Measurements from ENCODE around the gene PDE1A.

The PDE1A gene

DNA sequence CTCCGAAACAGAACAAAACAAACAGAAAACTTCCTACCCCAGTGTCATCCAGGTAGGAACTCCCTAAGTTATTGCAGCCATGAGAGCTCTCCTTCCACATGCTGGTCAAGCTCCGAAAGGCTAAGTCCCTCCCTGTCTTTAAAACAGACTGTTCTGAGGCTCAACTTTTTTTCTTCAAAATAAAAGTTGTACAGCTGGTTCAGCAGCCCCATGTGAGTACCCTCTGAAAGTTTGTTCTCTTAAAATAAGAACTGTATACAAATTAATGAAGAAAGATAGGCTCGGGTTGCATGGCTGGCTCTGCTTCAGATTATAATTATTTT lies at the start of gene PDE1A:
Gene PDE1A (minus strand): TSS at position 119 of the 323 bp plus-strand sequence.
- DNase-seq: no peak

DNA sequence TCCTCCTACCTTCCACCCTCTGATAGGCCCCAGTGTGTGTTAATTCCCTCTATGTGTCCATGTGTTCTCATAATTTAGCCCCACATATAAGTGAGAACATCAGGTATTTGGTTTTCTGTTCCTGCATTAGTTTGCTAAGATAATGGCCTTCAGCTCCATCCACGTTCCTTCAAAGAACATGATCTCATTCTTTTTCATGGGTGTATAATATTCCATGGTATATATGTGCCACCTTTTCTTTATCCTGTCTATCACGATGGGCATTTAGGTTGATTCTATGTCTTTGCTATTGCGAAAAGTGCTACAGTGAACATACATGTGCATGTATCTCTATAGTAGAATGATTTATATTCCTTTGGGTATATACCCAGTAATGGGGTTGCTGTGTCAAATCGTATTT lies 46.8 kb upstream of the PDE1A start:
- DNase-seq: no peak

- DNase-seq: no peak
Measured at GRCh38 chr2:182463760-182464159, 36.9 kb upstream of the PDE1A start.

DNA sequence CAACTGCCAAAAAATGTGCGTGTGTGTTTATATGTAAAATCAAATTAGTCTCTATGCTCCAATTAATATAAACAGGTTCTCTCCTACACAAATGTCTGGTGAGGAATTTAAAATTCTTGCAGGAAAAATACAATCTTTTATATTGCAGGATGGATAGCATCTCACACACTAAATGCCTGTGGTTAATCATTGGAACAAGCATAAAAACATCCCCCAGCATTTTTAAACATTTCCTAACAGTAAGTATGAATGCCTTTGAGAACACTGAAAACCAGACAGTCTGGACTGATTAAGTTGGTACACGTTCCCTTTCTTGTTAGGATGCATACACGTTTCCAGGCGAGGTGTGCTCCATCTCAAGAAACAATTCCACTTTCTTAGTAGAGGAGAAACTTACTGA lies 29.9 kb upstream of the PDE1A start:
- DNase-seq: no peak

- no peak for DNase-seq
Measured at GRCh38 chr2:182452456-182452990, 25.7 kb upstream of the PDE1A start.

DNA sequence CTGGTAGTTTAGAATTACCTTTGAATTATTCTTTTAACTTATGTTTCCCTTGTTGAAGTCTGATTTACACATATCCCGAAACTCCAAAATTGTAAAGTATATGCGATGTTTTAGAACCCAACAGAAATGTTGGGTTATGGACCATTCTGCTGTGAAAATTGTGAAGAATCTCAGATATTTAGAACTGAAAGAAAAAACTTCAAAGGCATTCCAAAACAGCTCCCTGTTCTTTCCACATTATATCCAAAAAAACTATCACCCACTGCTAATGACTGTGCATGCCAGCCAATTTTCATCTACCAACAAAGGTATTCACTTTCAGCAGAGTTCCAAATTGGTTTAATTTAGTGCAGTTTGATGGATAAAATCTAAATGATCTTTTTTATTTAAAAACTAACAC lies 21.5 kb upstream of the PDE1A start:
- no peak for DNase-seq

- no peak for DNase-seq
Measured at GRCh38 chr2:182447863-182448262, 21.0 kb upstream of the PDE1A start.

GRCh38 chr2:182447163-182447562 lies 20.3 kb upstream of the PDE1A start:
- no peak for DNase-seq

- no peak for DNase-seq
Measured at GRCh38 chr2:182446087-182446486, 19.3 kb upstream of the PDE1A start.

GRCh38 chr2:182445391-182445965 lies 18.6 kb upstream of the PDE1A start:
- DNase-seq: no peak

DNA sequence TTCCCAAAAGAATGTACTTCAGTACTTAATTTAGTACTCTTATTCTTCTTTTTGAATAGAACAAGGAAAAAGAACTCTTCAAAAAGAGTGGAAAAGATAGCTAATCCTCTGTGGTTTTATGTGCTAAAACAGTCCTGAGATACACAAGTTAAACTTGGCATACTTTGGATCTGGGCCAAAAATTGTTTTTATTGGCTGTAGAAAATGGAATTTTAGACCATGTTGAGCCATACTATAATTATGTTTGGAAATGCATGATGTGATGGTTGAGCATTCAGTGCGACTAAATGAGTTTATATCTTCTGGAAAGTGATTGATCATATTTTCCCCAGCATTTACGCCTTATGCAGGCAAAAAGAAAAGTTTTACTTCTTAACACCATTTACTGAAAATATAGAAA lies 18.0 kb upstream of the PDE1A start:
- no peak for DNase-seq

GRCh38 chr2:182444170-182444569 lies 17.3 kb upstream of the PDE1A start:
- no peak for DNase-seq

GRCh38 chr2:182436252-182436651 lies 9.4 kb upstream of the PDE1A start:
- no peak for DNase-seq

DNA sequence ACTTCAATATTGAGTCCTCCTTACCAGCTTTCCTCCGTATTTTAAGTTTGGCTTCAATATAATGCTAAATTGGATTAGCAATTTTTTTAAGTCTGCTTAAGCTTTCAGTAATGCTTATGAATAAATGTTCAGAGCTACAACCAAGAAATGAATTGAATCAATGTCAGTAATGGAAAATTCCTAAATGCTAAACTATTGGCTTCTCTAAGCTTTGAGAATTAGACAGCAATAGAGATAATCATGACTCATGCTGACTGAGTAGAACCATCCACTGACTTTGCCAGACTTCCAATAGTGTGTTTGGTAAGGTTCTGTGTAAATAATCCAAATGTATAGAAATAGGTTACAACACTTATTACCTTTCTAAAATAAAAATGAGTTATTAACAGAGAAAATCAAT lies 8.9 kb upstream of the PDE1A start:
- no peak for DNase-seq

DNA sequence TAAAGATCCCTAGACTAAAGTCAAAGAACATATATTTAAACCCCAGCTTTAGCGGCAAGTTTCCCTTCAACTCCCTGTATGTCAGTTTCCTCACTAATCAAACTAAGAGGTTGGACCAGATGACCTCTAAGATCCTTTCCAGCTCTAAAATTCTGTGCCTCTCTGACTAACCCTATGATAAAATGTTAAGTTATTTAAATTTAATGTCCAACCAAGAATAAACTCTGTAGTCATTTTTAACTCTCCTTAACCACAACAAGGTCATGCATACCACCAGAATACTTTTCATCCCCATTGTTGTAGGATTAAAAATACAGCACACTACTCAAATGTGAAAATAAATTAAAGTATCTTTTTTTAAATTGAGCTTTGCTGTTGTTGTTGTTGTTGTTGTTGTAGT lies 5.2 kb upstream of the PDE1A start:
- DNase-seq: no peak

DNA sequence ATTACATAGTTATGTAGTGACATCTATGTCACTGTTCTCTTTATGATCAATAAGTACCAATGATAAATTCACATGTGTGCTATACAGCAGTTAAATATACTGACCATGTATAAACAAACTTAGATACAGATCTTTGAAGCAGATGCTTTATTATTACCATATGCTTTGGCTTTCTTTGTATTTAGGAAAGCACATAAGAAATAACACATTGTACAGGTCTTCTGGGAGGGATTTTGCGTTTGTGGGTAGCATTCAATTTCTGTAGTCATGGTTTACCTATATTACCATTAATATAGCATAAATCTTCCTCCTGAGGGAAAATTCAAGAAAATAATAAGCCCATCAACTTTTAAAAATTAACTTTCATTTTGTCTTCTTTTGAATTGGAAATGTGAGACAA lies 1.6 kb upstream of the PDE1A start:
- DNase-seq: no peak

DNA sequence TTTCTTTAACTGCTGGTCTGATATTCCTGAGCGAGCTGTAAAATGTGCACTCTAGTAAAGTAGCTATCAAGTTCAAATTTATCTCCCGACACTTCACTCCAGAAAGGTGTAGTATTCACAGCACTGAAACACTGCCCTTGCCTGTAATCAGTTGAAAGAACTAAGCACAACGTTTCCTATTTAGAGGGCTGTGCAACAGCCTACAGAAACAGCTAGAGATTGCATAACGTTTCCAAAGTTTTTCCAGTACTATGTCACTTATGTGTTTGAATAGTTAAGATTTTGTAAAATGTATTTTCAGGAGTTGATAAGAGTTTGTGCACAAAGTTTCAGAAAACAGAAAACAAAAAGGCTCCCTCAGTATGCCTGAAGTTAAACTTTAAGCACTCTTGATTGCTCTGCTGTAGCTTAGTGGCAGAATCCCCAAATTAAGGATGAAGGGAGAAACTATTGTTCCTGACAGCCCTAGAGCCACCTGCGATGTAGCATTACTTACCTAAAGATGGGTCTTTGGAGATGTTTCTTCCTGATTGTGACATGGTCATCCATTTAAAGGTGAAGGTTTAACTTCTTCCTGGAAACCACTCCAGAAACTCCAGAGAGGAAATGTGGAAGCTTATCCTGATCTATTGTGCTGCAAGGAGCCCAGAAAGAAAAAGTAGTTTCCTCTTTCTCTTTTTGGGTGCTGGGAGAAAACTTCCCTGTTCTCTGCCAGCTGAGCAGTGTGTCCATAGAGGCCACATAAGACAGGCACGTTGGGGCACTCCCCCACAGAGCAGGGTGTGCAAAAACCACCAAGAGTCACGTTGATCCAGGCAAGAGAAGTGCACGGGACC lies 536 bp downstream of the PDE1A start:
- DNase-seq: no peak

- no peak for DNase-seq
Measured at GRCh38 chr2:182422864-182423263, 4.0 kb downstream of the PDE1A start.

DNA sequence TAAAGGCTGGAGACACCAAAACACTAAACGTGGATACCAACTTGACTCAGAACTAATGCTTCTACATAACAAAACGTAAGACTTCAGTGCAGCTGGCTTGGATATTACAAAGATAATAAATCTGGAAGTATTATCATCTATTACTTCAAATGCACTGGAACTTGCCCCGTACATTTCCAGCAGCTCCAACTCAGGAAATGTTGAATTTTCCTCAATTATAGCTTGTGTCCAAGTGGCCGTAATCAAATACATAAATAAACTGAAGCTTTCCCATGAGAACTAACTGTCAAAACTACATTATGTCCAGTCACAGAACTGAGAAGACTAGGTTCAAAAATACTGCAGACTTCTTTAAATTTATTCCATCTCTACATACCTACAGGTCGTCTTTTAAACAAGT lies 6.2 kb downstream of the PDE1A start:
- DNase-seq: no peak

DNA sequence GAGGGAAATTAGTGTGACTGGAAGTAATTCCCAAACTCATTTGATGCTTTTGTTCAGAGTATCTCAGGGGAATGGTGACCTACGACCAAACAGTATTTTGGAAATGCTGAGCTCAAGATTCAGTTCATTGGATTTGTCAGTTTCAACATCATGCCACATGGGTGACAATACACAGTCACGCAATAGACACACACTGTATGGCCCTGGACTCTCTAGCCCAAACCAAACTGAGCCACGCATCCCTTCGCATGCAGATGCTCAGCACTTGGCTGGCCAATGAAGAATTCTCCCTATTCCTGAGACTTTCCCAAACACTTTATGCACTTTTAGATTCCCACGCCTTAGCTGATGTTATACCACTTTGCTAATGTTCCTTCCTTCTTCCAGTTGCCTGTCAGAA lies 10.0 kb downstream of the PDE1A start:
- no peak for DNase-seq

DNA sequence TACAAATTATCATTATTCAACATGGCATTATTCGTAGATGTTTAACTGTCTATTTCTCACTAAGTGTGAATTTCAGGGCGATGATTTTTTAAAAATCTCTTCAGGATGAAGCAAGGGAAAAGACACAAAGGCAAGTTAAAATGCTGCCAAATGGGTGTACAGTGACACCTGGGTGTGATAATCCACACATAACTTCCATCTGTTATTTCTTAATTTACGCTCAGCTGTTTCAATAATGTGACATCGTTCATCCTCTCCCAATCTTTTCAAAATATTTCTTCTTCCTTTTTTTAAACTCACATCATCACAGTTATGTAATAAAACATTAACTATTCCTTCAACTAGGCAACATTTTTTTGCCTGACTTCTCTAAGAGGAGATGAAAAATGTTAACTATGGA lies 10.6 kb downstream of the PDE1A start:
- no peak for DNase-seq

DNA sequence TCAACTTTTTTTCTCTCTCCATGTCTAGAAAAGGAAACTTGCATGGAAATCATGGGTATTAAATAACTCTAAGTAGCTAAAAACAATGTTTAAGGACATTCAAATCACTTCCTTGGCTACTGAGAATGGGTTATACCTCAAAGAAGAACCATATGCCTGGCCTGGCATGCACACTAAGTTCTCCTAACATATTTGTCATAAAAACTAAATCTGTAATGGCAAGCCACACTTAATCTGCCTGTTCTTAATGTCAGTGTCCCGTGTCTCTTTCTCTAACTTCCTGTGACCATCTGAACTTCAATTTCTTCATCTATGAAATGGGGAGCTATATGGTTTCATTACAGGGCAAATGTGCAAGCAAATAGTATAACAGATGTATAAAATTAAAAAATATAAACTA lies 11.1 kb downstream of the PDE1A start:
- no peak for DNase-seq

- DNase-seq: no peak
Measured at GRCh38 chr2:182412858-182413257, 14.0 kb downstream of the PDE1A start.

DNA sequence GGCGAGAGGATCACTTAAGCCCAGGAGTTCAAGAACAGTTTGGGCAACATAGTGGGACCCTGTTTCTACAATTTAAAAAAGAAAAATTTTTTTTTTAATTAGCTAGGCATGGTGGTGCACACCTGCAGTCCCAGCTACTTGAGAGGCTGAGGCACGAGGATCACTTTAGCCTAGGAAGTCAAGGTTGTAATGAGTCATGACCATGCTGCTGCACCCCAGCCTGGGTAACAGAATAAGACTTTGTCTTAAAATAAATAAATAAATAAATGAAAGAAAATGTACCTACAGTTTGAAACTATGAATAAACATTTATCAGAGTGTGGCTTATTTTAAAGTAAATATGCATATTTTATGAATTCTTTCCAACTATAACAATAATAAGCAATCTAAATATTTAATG lies 16.7 kb downstream of the PDE1A start:
- no peak for DNase-seq

DNA sequence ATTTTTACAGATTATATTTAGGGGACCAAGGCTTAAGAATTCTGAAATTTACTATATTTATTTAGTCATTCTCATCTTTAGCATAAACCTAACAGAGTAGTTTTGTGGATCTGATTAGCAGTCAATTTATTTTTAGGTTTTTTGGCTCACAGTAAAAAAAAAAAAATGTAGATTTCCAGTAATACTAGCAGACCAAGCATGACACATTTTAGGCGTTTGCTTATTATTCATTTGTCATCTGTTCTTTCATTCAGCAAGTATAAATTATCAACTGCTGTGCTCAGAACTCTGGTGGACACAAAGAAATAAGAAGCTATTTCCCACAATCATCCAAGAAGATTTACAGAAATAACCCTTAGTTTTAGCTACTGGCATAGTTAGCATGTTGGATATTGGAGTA lies 20.6 kb downstream of the PDE1A start:
- no peak for DNase-seq

All from SHP77 (cell line).